Endothelial cell of umbilical vein (primary cell): ENCODE results near the gene ARHGAP22. TPM values are rescaled to one million over a fixed set of nuclear protein-coding genes. Genes with fewer than 3 reads are reported as not detected.

Experiments
- BruUV-seq: library from RNA; stranded (reverse); fragments of 400-500 nt; replicated peaks from 2 replicates; lab custom pipeline; 2021; lab: Mats Ljungman, UMichigan
- CTCF ChIA-PET: fragments of 300-600, 350-600 bp; sonication (Branson Sonifier 250); formaldehyde crosslinking; loops from one replicate; lab custom pipeline; 2021; ENCODE audit warnings: antibody characterized with exemption, inconsistent platforms; lab: Charles Lee
- POLR2A ChIA-PET: fragments of 300-600, 350-600 bp; sonication (Branson Sonifier 250); formaldehyde crosslinking; loops from one replicate; lab custom pipeline; 2021; ENCODE audit warnings: antibody characterized with exemption, inconsistent platforms; lab: Charles Lee
- DNase-seq: peaks from one replicate; pipeline ENCODE4 v3.0.0-alpha.2; 2011; ENCODE audit warnings: low read depth, low spot score
- FAIRE-seq: peaks from 2 replicates; lab custom pipeline; 2011; peaks lifted over from hg19 to GRCh38; lab: Jason Lieb, UNC
- H2AFZ ChIP-seq: 2 replicates; pipeline ENCODE4 v1.6.0; 2012; ENCODE audit warnings: low read depth, low read length, control low read depth, inconsistent platforms
- H3K27ac ChIP-seq: 2 replicates; pipeline ENCODE4 v1.5.1; 2011; ENCODE audit warnings: low read depth, mild to moderate bottlenecking, control low read depth, low read length, moderate library complexity; ENCODE audit not compliant: insufficient read depth
- H3K27me3 ChIP-seq, 2 experiments: 2 replicates each; pipeline versions ENCODE4 v1.6.0 to v1.6.1; 2011; ENCODE audit warnings: low read length in 2 of 2, mixed read lengths in 1 of 2; ENCODE audit not compliant: control insufficient read depth in 2 of 2, insufficient read depth in 2 of 2
- H3K36me3 ChIP-seq, 2 experiments: 2 replicates in 1 of 2; 3 replicates in 1 of 2; pipeline ENCODE4 v1.5.1; 2011; ENCODE audit warnings: low read length in 2 of 2, mild to moderate bottlenecking in 1 of 2, moderate library complexity in 1 of 2; ENCODE audit not compliant: control insufficient read depth in 2 of 2, insufficient read depth in 2 of 2; ENCODE audit errors: extremely low read depth in 1 of 2
- H3K4me1 ChIP-seq: 3 replicates; pipeline ENCODE4 v1.5.1; 2011; ENCODE audit warnings: mild to moderate bottlenecking, low read length; ENCODE audit not compliant: control insufficient read depth, insufficient read depth; ENCODE audit errors: extremely low read depth
- H3K4me2 ChIP-seq: 2 replicates; pipeline ENCODE4 v1.6.1; 2011; ENCODE audit warnings: low read length, control low read depth, mixed read lengths; ENCODE audit not compliant: insufficient read depth
- H3K4me3 ChIP-seq, 3 experiments: fragments of 200-600 bp in 1 of 3; sonication (generic), shearing (Covaris generic) in 1 of 3; replicated peaks in 1 of 3; 2 replicates each; pipeline ENCODE4 v1.5.1; 2011 to 2016; ENCODE audit warnings: control low read depth in 3 of 3, low read length in 3 of 3, mild to moderate bottlenecking in 2 of 3, inconsistent platforms in 1 of 3, low read depth in 1 of 3, moderate library complexity in 1 of 3; ENCODE audit not compliant: insufficient read depth in 1 of 3
- H3K79me2 ChIP-seq: 2 replicates; pipeline ENCODE4 v1.6.0; 2012; ENCODE audit warnings: low read length, inconsistent platforms; ENCODE audit not compliant: control insufficient read depth, insufficient read depth
- H3K9ac ChIP-seq: replicated peaks from 2 replicates; pipeline ENCODE3; 2011; ENCODE audit warnings: low read length, control low read depth; ENCODE audit not compliant: insufficient read depth; ENCODE audit errors: extremely low read depth
- H3K9me1 ChIP-seq: replicated peaks from 3 replicates; pipeline ENCODE4 v1.6.0; 2011; ENCODE audit warnings: mild to moderate bottlenecking, low read length; ENCODE audit not compliant: control insufficient read depth, insufficient read depth; ENCODE audit errors: extremely low read depth
- H3K9me3 ChIP-seq: replicated peaks from 2 replicates; pipeline ENCODE4 v1.5.1; 2012; ENCODE audit warnings: low read length, inconsistent platforms; ENCODE audit not compliant: control insufficient read depth, insufficient read depth
- H4K20me1 ChIP-seq: replicated peaks from 2 replicates; pipeline ENCODE3; 2011; ENCODE audit warnings: mild to moderate bottlenecking, low read length; ENCODE audit not compliant: control insufficient read depth, insufficient read depth; ENCODE audit errors: extremely low read depth
- CTCF ChIP-seq, 2 donors: IDR thresholded peaks; 1 replicate in 1 of 2; 2 replicates in 1 of 2; pipeline ENCODE4 v1.5.1; 2011; ENCODE audit warnings: low read length in 2 of 2, mild to moderate bottlenecking in 2 of 2, moderate library complexity in 2 of 2, control low read depth in 1 of 2, inconsistent platforms in 1 of 2, low read depth in 1 of 2; ENCODE audit not compliant: insufficient read depth in 1 of 2; ENCODE audit errors: extremely low read depth in 1 of 2
- EZH2 ChIP-seq: IDR thresholded peaks from 2 replicates; pipeline ENCODE4 v1.6.1; 2012; ENCODE audit warnings: borderline replicate concordance, low read depth, mild to moderate bottlenecking, moderate library complexity, low read length, inconsistent platforms; ENCODE audit not compliant: severe bottlenecking
- FOS ChIP-seq: IDR thresholded peaks from 2 replicates; pipeline ENCODE4 v1.6.1; 2011; ENCODE audit warnings: mild to moderate bottlenecking, low read length, moderate library complexity, borderline replicate concordance; ENCODE audit not compliant: insufficient read depth
- GATA2 ChIP-seq: IDR thresholded peaks from 2 replicates; pipeline ENCODE4 v1.7.0; 2011; ENCODE audit warnings: low read depth, mild to moderate bottlenecking, moderate library complexity, mixed read lengths, low read length; ENCODE audit not compliant: insufficient read length, insufficient read depth
- JUN ChIP-seq: IDR thresholded peaks from 2 replicates; pipeline ENCODE4 v1.6.1; 2011; ENCODE audit warnings: borderline replicate concordance, low read depth; ENCODE audit not compliant: insufficient read length, insufficient read depth
- MAX ChIP-seq: IDR thresholded peaks from 2 replicates; pipeline ENCODE4 v1.6.1; 2011; ENCODE audit not compliant: insufficient read depth, insufficient read length
- MYC ChIP-seq: IDR thresholded peaks from one replicate; pipeline ENCODE4 v1.6.1; 2011; ENCODE audit warnings: mild to moderate bottlenecking, low read depth, low read length
- POLR2A ChIP-seq: IDR thresholded peaks from 2 replicates; pipeline ENCODE4 v1.6.1; 2012; ENCODE audit warnings: low read depth, mild to moderate bottlenecking, control low read depth, low read length
- POLR2AphosphoS5 ChIP-seq: IDR thresholded peaks from 2 replicates; pipeline ENCODE4 v1.6.1; 2012; ENCODE audit warnings: low read depth, mild to moderate bottlenecking, control low read depth, low read length, moderate library complexity; ENCODE audit not compliant: insufficient read depth
- dilution Hi-C: fragments of 300-500 bp; cut with MboI; formaldehyde crosslinking; loops from one replicate; pipeline ENCODE4 v1.15.0; 2019; ENCODE audit warnings: low sequenced_read_pairs; ENCODE audit not compliant: extremely low pct_ligation_motif_present
- intact Hi-C: fragments of 100-400 bp; cut with micrococcal nuclease; formaldehyde crosslinking; loops from one replicate; pipeline ENCODE4 v1.10.0; 2022
- polyA plus RNA-seq, 4 experiments: library from polyadenylated mRNA; depleted of rRNA in 3 of 4; stranded (reverse) in 3 of 4; unstranded in 1 of 4; fragments of >200 nt; gene quantifications; 2 replicates each; pipeline versions ENCODE4 v1.2.1 to v1.2.3, GENCODE V29; 2011 to 2012; ENCODE audit warnings: missing spikeins in 1 of 4
- total RNA-seq: library from RNA; stranded (reverse); gene quantifications from 2 replicates; pipeline ENCODE4 v1.2.3, GENCODE V29; 2021

ARHGAP22 gene
- total and polyA plus RNA-seq, 2 donors (not counting 3 experiments of a cell fraction or from before 2014, with no cell fraction given) = 8.6 to 50.3 TPM

- H3K4me2 ChIP-seq = no peak overlapping the region
- no peaks in the 10 kb centered on the region for H3K9me1 ChIP-seq
- no peaks in the 10 kb centered on the region for H3K79me2 ChIP-seq
- dilution Hi-C loops = no loop called here
- peaks cover 28% of the 10 kb centered on the region for H3K4me1 ChIP-seq
- no peak for DNase-seq
- no peak overlapping the region for H3K9ac ChIP-seq
- POLR2A ChIA-PET = no interaction called here
- no peak for TF ChIP-seq POLR2AphosphoS5
- no peak overlapping the region for H3K4me3 ChIP-seq
- intact Hi-C loops = no loop called here
- no peak for FAIRE-seq
- H3K36me3 ChIP-seq = no peaks in the 10 kb centered on the region
- no peaks in the 10 kb centered on the region for H4K20me1 ChIP-seq
- H3K27ac ChIP-seq = no peak overlapping the region
- H3K27me3 ChIP-seq = no peaks in the 10 kb centered on the region
- CTCF ChIA-PET = interaction anchor here (1.1 to 5.7 kb wide), 4 partner anchors 9 to 32 kb away, joined by 3 to 31 read pairs (median 4); no protein-coding TSS in a partner anchor
- no peaks in the 10 kb centered on the region for H3K9me3 ChIP-seq
- H2AFZ ChIP-seq = no peak overlapping the region
- BruUV-seq = no TSS peak
These were observed 21.6 kb upstream of the ARHGAP22 start for GRCh38 chr10:48626447-48626846.

- dilution Hi-C loops (no loop called here), intact Hi-C loops (no loop called here)
- Histone ChIP-seq H3K9ac (no peak overlapping the region), H3K4me1 (peaks cover 28% of the 10 kb centered on the region), H3K27me3 (no peaks in the 10 kb centered on the region), H3K27ac (no peak overlapping the region), H3K4me2 (no peak overlapping the region), H3K9me3 (no peaks in the 10 kb centered on the region), H4K20me1 (no peaks in the 10 kb centered on the region), H3K79me2 (no peaks in the 10 kb centered on the region), H3K36me3 (no peaks in the 10 kb centered on the region), H3K9me1 (no peaks in the 10 kb centered on the region), H3K4me3 (no peak overlapping the region), H2AFZ (no peak overlapping the region)
- DNase-seq (no peak), FAIRE-seq (no peak)
- POLR2A ChIA-PET = no interaction called here
- no TSS peak for BruUV-seq
- CTCF ChIA-PET = interaction anchor here (1.4 to 5.7 kb wide), 5 partner anchors 11 to 240 kb away, joined by 4 to 31 read pairs (median 12); no protein-coding TSS in a partner anchor
- TF ChIP-seq MAX = no peak
- TF ChIP-seq POLR2AphosphoS5 = no peak
- no peak for TF ChIP-seq POLR2A
- TF ChIP-seq CTCF (IDR thresholded peaks at IDR 0.05; ENCODE audit: extremely low read depth in 1 of 2, insufficient read depth in 1 of 2, low read depth in 1 of 2, low read length in 2 of 2) = no peak
- TF ChIP-seq GATA2 = no peak
- TF ChIP-seq MYC = no peak
- TF ChIP-seq EZH2 = no peak
- TF ChIP-seq FOS = no peak
- no peak for TF ChIP-seq JUN
These were observed 20.9 kb upstream of the ARHGAP22 start for GRCh38 chr10:48625826-48626134.
